Stimulated activated CD8-positive, alpha-beta memory T cell treated with anti-CD3 and anti-CD28 coated beads, Interleukin-15, amount 100 ng/mL, for 1 hour (primary cell): ENCODE measurements around the gene FITM1.
A peak's percentile ranks its signal among the peaks of the same experiment; 100 is the strongest.

ENCODE experiments used
- DNase-seq: peaks from one replicate; pipeline ENCODE4 v3.0.0-alpha.2; 2020; ENCODE audit warnings: low read depth

FITM1 gene

GRCh38 chr14:24160850-24161804 is 30.7 kb downstream of the FITM1 start, which contains the start of gene IRF9:
IRF9 (plus strand) TSS chr14:24161265; CDS start chr14:24162145, 880 bp downstream.
- peak; percentile 97 for DNase-seq

GRCh38 chr14:24162093-24162492 is 31.6 kb downstream of the FITM1 start:
- no peak for DNase-seq

- DNase-seq = no peak
Observed at GRCh38 chr14:24164518-24164991, 34.1 kb downstream of the FITM1 start.

- DNase-seq = no peak
Observed at GRCh38 chr14:24165785-24166184, 35.3 kb downstream of the FITM1 start.

GRCh38 chr14:24167469-24168114 is 37.1 kb downstream of the FITM1 start:
- no peak for DNase-seq

GRCh38 chr14:24171422-24172260 is 41.2 kb downstream of the FITM1 start, which contains the start of gene REC8:
REC8 (plus strand) TSS chr14:24172080; CDS start chr14:24172553, 473 bp downstream.
- DNase-seq = peak; percentile 53

GRCh38 chr14:24172261-24172860 is 41.9 kb downstream of the FITM1 start:
- DNase-seq = no peak

- no peak for DNase-seq
Observed at GRCh38 chr14:24172871-24173281, 42.4 kb downstream of the FITM1 start.

- DNase-seq = no peak
Observed at GRCh38 chr14:24176599-24176998, 46.1 kb downstream of the FITM1 start.

- no peak for DNase-seq
Observed at GRCh38 chr14:24177041-24177825, 46.8 kb downstream of the FITM1 start.

GRCh38 chr14:24177891-24178290 is 47.4 kb downstream of the FITM1 start:
- no peak for DNase-seq

GRCh38 chr14:24178399-24179178 is 48.1 kb downstream of the FITM1 start:
- DNase-seq = no peak

- no peak for DNase-seq
Observed at GRCh38 chr14:24179294-24179960, 49.0 kb downstream of the FITM1 start.

GRCh38 chr14:24179961-24180796 is 49.7 kb downstream of the FITM1 start:
- DNase-seq = no peak

- no peak for DNase-seq
Observed at GRCh38 chr14:24181371-24182077, 51.1 kb downstream of the FITM1 start.
